PC-9 (cell line): ENCODE measurements around the gene RIC3. TPM values are rescaled to one million over a fixed set of nuclear protein-coding genes. Genes with fewer than 3 reads are reported as not detected.

Experiments
- BruUV-seq: library from RNA; stranded (reverse); fragments of 400-500 nt; replicated peaks from 2 replicates; lab custom pipeline; 2021; lab: Mats Ljungman, UMichigan
- CTCF ChIA-PET: fragments of 300-600 bp; sonication (Branson Sonifier 250); formaldehyde crosslinking; loops from one replicate; lab custom pipeline; 2022; ENCODE audit warnings: antibody characterized with exemption; lab: Charles Lee
- POLR2A ChIA-PET: fragments of 300-600 bp; sonication (Branson Sonifier 250); formaldehyde crosslinking; loops from one replicate; lab custom pipeline; 2022; ENCODE audit warnings: antibody characterized with exemption; ENCODE audit not compliant: unreplicated experiment; lab: Charles Lee
- DNase-seq, 2 experiments: peaks; one replicate each; pipeline versions ENCODE4 v3.0.0 to v3.0.0-alpha.2; 2015 to 2022; ENCODE audit warnings: mixed read lengths in 1 of 2
- H2AFZ ChIP-seq: fragments of 200-600 bp; sonication (generic); 2 replicates; pipeline ENCODE4 v1.8.1; 2017; ENCODE audit warnings: antibody characterized with exemption
- H3F3A ChIP-seq: fragments of 200-600 bp; sonication (generic); 2 replicates; pipeline ENCODE4 v1.8.1; 2017; ENCODE audit warnings: antibody characterized with exemption, mild to moderate bottlenecking, low read depth; ENCODE audit not compliant: insufficient read depth
- H3K27ac ChIP-seq: fragments of 200-600 bp; sonication (generic); 2 replicates; pipeline ENCODE4 v1.6.1; 2016; ENCODE audit warnings: mixed run types
- H3K27me3 ChIP-seq: fragments of 200-600 bp; sonication (generic); 2 replicates; pipeline ENCODE4 v1.6.1; 2016; ENCODE audit warnings: low read depth, mixed run types; ENCODE audit not compliant: insufficient read depth
- H3K36me3 ChIP-seq: fragments of 200-600 bp; sonication (generic); 2 replicates; pipeline ENCODE4 v1.6.1; 2016; ENCODE audit warnings: low read depth, mixed run types
- H3K4me1 ChIP-seq: fragments of 200-600 bp; sonication (generic); replicated peaks from 2 replicates; pipeline ENCODE4 v1.6.1; 2016; ENCODE audit warnings: mixed run types; ENCODE audit not compliant: insufficient read depth
- H3K4me2 ChIP-seq: fragments of 200-600 bp; sonication (generic); 2 replicates; pipeline ENCODE4 v1.6.1; 2017; ENCODE audit warnings: mixed run types
- H3K4me3 ChIP-seq: fragments of 200-600 bp; sonication (generic); 2 replicates; pipeline ENCODE4 v1.6.1; 2016; ENCODE audit warnings: mixed run types
- H3K79me2 ChIP-seq: fragments of 200-600 bp; sonication (generic); 2 replicates; pipeline ENCODE4 v1.6.1; 2017; ENCODE audit warnings: low read depth, mixed run types
- H3K9me2 ChIP-seq: fragments of 200-600 bp; sonication (generic); 2 replicates; pipeline ENCODE4 v1.8.1; 2017; ENCODE audit warnings: mild to moderate bottlenecking; ENCODE audit not compliant: insufficient read depth
- H3K9me3 ChIP-seq: fragments of 200-600 bp; sonication (generic); 2 replicates; pipeline ENCODE4 v1.8.1; 2016; ENCODE audit warnings: low read depth; ENCODE audit not compliant: insufficient read depth
- H4K20me1 ChIP-seq: fragments of 200-600 bp; sonication (generic); 2 replicates; pipeline ENCODE4 v1.8.1; 2017; ENCODE audit not compliant: insufficient read depth
- CTCF ChIP-seq: fragments of 200-600 bp; sonication (generic); conservative IDR thresholded peaks from 2 replicates; pipeline ENCODE4 v1.6.1; 2017; ENCODE audit warnings: mixed run types, antibody characterized with exemption, mild to moderate bottlenecking, moderate library complexity
- EZH2 ChIP-seq: fragments of 200-600 bp; sonication (generic); IDR thresholded peaks from 2 replicates; pipeline ENCODE4 v1.8.0; 2017; ENCODE audit warnings: antibody characterized with exemption, low read depth
- intact Hi-C: fragments of 100-400 bp; cut with micrococcal nuclease; formaldehyde crosslinking; loops from one replicate; pipeline ENCODE4 v1.10.0; 2022; ENCODE audit not compliant: unreplicated experiment
- total RNA-seq: library from RNA; stranded (reverse); gene quantifications from 2 replicates; pipeline ENCODE4 v1.2.3, GENCODE V29; 2021

The RIC3 gene
- total RNA-seq, 1 experiment from 2014 or later, result not detected

DNA sequence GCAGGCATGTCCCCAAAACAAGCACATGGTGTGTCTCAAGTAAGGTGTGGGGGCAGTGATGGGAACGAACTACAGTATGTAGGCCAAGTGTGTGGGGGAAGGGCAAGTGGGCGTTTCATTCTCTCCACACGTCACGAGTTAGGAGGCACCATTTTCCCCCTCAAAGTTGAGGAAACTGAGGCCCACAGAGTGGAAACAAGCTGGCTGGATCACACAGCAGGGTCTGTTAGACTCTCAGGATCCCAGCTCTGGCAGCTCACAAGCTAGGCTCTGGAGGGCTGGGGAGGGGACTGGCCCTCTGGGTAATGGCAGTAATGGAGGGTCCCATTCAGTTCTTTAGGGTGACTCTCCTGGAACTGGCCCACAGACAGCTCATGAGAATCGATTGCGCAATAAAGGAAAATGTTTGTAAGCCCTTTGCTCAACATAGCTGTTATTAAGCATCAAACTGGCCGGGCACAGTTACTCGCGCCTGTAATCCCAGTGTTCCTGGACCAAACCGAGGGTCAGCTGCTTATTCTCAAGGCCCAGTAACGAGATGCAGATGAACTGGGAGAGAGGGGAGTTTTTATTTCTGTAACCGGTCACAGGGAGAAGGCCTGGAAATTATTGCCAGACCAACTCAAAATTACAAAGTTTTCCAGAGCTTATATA is 111.9 kb downstream of the RIC3 start:
- ChIA-PET CTCF (no interaction called here), POLR2A (no interaction called here)
- no peaks in the 10 kb centered on the region for H3K9me2 ChIP-seq
- H3K4me1 ChIP-seq, result no peaks in the 10 kb centered on the region
- H3K36me3 ChIP-seq, result no peaks in the 10 kb centered on the region
- H3K79me2 ChIP-seq, result no peaks in the 10 kb centered on the region
- BruUV-seq, result no TSS peak
- H3K27me3 ChIP-seq, result no peaks in the 10 kb centered on the region
- intact Hi-C loops, result no loop called here
- H4K20me1 ChIP-seq, result no peaks in the 10 kb centered on the region
- no peak overlapping the region for H2AFZ ChIP-seq
- H3K4me3 ChIP-seq, result no peak overlapping the region
- DNase-seq, result no peak
- no peaks in the 10 kb centered on the region for H3F3A ChIP-seq
- TF ChIP-seq EZH2, result no peak
- TF ChIP-seq CTCF, result no peak
- no peak overlapping the region for H3K27ac ChIP-seq
- no peaks in the 10 kb centered on the region for H3K9me3 ChIP-seq
- no peak overlapping the region for H3K4me2 ChIP-seq

Other genes starting within 250 kb of the RIC3 start
- gene OR10A6, start 237.8 kb downstream of the RIC3 start, total RNA-seq, result not detected in 2 replicates
- not detected in 2 replicates for gene OR10A3, start 227.3 kb downstream of the RIC3 start, total RNA-seq
- gene NLRP10, start 203.6 kb downstream of the RIC3 start, total RNA-seq, result 0.96 and 1.6 TPM in 2 replicates
- gene EIF3F, start 181.7 kb downstream of the RIC3 start, total RNA-seq, result 191 and 195 TPM in 2 replicates
- gene TUB, start 87.8 kb downstream of the RIC3 start, total RNA-seq, result not detected in 2 replicates
- not detected in 2 replicates for gene LMO1, start 94.9 kb upstream of the RIC3 start, total RNA-seq